Body of pancreas (tissue), 2 donors: Measurements from ENCODE around the gene FBXO9. TPM values are rescaled to one million over a fixed set of nuclear protein-coding genes. Genes with fewer than 3 reads are reported as not detected.

Experiments used
- small RNA-seq: library from RNA; depleted of rRNA; stranded (forward); fragments of <200 nt; gene quantifications from one replicate; pipeline ENCODE3, GENCODE V24; 2016
- total RNA-seq, 2 donors: library from RNA; depleted of rRNA; stranded (reverse); fragments of >200 nt; gene quantifications; one replicate each; pipeline ENCODE4 v1.1.0, GENCODE V29; 2016

FBXO9 gene
- total RNA-seq, 2 donors from 2014 or later = 53.7 to 69.0 TPM

Small RNAs within 50 kb of the gene (small RNA-seq; reads per million reads assigned to genes)
- gene RN7SL244P = not detected

Other genes with a start within 250 kb of the FBXO9 start
- not detected for gene GSTA5, start 224.6 kb upstream of the FBXO9 start, total RNA-seq
- gene GSTA3, start 155.7 kb upstream of the FBXO9 start, total RNA-seq = not detected
- gene GSTA4, start 70.1 kb upstream of the FBXO9 start, total RNA-seq = 10 to 100 TPM; 13.5 to 27.7 TPM
- gene CILK1, start 3.6 kb upstream of the FBXO9 start, total RNA-seq = 1 to 10 TPM; 5.6 to 7.3 TPM
- gene GCM1, start 83.4 kb downstream of the FBXO9 start, total RNA-seq = under 1 TPM in 1 of 2 donors, not detected in 1; 0.26 TPM